ENCODE results near the gene THAP2.

Gene THAP2

DNA sequence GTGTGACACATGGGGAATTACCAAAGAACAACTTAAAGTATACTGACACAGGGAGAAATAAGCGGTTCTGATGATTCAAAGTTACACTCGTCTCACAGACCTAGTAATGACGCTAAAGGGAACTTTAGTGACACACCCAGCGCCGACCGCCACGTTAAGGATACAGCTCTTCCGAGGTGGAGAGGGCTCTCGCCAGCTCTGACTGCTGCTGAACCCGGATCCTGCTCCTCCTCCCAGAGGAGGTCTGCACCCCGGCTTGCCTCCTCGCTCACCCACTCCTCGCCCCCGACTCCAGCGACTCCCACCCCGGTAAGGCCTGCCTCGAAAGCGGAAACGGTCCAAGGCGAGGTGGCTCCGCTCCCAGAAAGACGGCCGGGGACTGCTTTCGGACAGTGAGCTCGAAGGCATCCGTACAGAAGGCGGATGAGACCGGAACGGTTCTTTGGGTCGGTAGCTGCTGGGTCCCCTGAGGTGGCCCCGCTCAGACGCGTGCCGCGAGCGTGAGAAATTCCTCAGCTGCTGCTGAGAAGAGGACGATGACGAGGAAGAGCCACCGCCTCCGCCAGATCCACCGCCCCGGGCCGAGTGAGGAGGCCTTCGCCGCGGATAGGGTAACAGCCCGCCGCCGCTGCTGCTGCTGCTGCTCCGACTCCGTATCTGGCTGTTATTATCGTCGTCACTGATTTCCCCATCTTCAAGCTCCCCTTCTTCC, 1.1 kb upstream of the THAP2 start:
- Mint-ChIP-seq H3K9me3 (no peaks in the 10 kb centered on the region), H3K4me1 (peaks cover 24% of the 10 kb centered on the region), H3K27ac (peak overlapping the region; percentile 96 to 99 (median 99)), H3K4me3 (peak overlapping the region; percentile 94 to 98 (median 98)), H3K36me3 (ENCODE audit: low read depth) (peaks cover 35% of the 10 kb centered on the region), H3K27me3 (ENCODE audit: low read depth) (no peaks in the 10 kb centered on the region)
- TF ChIP-seq, protein P1, sequence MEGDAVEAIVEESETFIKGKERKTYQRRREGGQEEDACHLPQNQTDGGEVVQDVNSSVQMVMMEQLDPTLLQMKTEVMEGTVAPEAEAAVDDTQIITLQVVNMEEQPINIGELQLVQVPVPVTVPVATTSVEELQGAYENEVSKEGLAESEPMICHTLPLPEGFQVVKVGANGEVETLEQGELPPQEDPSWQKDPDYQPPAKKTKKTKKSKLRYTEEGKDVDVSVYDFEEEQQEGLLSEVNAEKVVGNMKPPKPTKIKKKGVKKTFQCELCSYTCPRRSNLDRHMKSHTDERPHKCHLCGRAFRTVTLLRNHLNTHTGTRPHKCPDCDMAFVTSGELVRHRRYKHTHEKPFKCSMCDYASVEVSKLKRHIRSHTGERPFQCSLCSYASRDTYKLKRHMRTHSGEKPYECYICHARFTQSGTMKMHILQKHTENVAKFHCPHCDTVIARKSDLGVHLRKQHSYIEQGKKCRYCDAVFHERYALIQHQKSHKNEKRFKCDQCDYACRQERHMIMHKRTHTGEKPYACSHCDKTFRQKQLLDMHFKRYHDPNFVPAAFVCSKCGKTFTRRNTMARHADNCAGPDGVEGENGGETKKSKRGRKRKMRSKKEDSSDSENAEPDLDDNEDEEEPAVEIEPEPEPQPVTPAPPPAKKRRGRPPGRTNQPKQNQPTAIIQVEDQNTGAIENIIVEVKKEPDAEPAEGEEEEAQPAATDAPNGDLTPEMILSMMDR (IDR thresholded peaks at IDR 0.05; ENCODE audit: unreplicated experiment in 3 of 3): no peak

DNA sequence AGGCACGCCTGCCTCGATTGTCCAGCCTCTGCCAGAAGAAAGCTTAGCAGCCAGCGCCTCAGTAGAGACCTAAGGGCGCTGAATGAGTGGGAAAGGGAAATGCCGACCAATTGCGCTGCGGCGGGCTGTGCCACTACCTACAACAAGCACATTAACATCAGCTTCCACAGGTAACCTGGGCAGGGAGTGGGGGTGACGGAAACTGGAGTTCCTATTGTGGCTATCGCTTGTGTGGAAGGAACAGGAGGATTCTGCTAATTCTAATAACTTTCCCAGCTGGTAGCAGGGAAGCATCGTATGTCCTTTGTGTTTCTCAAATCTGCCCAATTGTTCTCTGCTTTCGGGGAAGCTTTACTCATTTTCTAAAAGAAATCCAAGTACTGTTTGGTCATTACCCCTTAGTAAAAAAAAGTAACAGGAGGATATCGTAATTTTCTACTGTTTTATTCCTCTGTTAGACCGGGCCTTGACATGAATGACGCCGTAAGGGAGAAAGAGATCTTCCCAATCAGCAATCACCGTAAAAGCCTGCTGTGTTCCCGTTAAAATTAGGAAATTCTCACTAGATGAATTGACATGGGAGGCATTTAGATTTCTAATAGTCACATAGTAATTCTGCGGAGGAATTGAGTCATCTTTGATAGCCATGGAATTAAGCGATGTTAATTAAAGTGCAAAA, 449 bp downstream of the THAP2 start:
- peak overlapping the region; percentile 96 to 99 (median 99) for H3K27ac Mint-ChIP-seq
- no peaks in the 10 kb centered on the region for H3K9me3 Mint-ChIP-seq
- H3K4me3 Mint-ChIP-seq: peak overlapping the region; percentile 94 to 98 (median 98)
- TF ChIP-seq, protein P1 (IDR thresholded peaks at IDR 0.05; ENCODE audit: unreplicated experiment in 3 of 3): no peak
- peaks cover 24% of the 10 kb centered on the region for H3K4me1 Mint-ChIP-seq
- peaks cover 20% of the 10 kb centered on the region for H3K36me3 Mint-ChIP-seq (ENCODE audit: low read depth)
- no peaks in the 10 kb centered on the region for H3K27me3 Mint-ChIP-seq (ENCODE audit: low read depth)

GRCh38 chr12:71665090-71665463, 976 bp downstream of the THAP2 start:
- Mint-ChIP-seq H3K27me3 (ENCODE audit: low read depth) (no peaks in the 10 kb centered on the region), H3K4me1 (peaks cover 24% of the 10 kb centered on the region), H3K36me3 (ENCODE audit: low read depth) (peaks cover 19% of the 10 kb centered on the region), H3K4me3 (peak overlapping the region; percentile 94 to 98 (median 98)), H3K27ac (peak overlapping the region; percentile 96 to 99 (median 99)), H3K9me3 (no peaks in the 10 kb centered on the region)
- TF ChIP-seq, protein P1 (IDR thresholded peaks at IDR 0.05; ENCODE audit: unreplicated experiment in 3 of 3): no peak

- Mint-ChIP-seq H3K27me3 (ENCODE audit: low read depth) (no peaks in the 10 kb centered on the region), H3K27ac (no peak overlapping the region), H3K4me3 (no peak overlapping the region), H3K4me1 (peaks cover 24% of the 10 kb centered on the region), H3K9me3 (no peaks in the 10 kb centered on the region), H3K36me3 (ENCODE audit: low read depth) (peaks cover 19% of the 10 kb centered on the region)
- TF ChIP-seq, protein P1 (IDR thresholded peaks at IDR 0.05; ENCODE audit: unreplicated experiment in 3 of 3): no peak
Measured at GRCh38 chr12:71666259-71666658, 2.2 kb downstream of the THAP2 start.

GRCh38 chr12:71671311-71671710, 7.2 kb downstream of the THAP2 start:
- H3K36me3 Mint-ChIP-seq (ENCODE audit: low read depth): peaks cover 8% of the 10 kb centered on the region
- no peaks in the 10 kb centered on the region for H3K27me3 Mint-ChIP-seq (ENCODE audit: low read depth)
- TF ChIP-seq, protein P1 (IDR thresholded peaks at IDR 0.05; ENCODE audit: unreplicated experiment in 3 of 3): no peak
- no peak overlapping the region for H3K27ac Mint-ChIP-seq
- H3K4me1 Mint-ChIP-seq: peaks cover 6% of the 10 kb centered on the region
- H3K4me3 Mint-ChIP-seq: no peak overlapping the region
- H3K9me3 Mint-ChIP-seq: no peaks in the 10 kb centered on the region

All from nephron (organoid).